Mesendoderm (in vitro differentiated cells): Measurements from ENCODE around the gene IL17RD. TPM values are rescaled to one million over a fixed set of nuclear protein-coding genes. Genes with fewer than 3 reads are reported as not detected.

ENCODE experiments used
- DNase-seq: peaks from one replicate; pipeline ENCODE4 v3.0.0; 2013
- H2AK5ac ChIP-seq: 2 replicates; pipeline ENCODE4 v1.6.1; 2013; ENCODE audit warnings: low read length, inconsistent platforms
- H2BK120ac ChIP-seq: 2 replicates; pipeline ENCODE4 v1.6.1; 2013; ENCODE audit warnings: low read depth, mild to moderate bottlenecking, low read length, moderate library complexity, mixed read lengths
- H2BK15ac ChIP-seq: replicated peaks from 2 replicates; pipeline ENCODE4 v1.6.1; 2013; ENCODE audit warnings: low read depth, mild to moderate bottlenecking, moderate library complexity
- H2BK5ac ChIP-seq: 2 replicates; pipeline ENCODE4 v1.6.1; 2013; ENCODE audit warnings: low read length, inconsistent platforms
- H3K18ac ChIP-seq: 2 replicates; pipeline ENCODE4 v1.6.1; 2013; ENCODE audit warnings: mild to moderate bottlenecking, low read length, mixed read lengths
- H3K23ac ChIP-seq: one replicate; pipeline ENCODE4 v1.6.1; 2013; ENCODE audit warnings: low read length
- H3K27ac ChIP-seq: 2 replicates; pipeline ENCODE4 v1.5.1; 2013; ENCODE audit warnings: low read depth, mild to moderate bottlenecking, inconsistent platforms, low read length, moderate library complexity
- H3K27me3 ChIP-seq: 2 replicates; pipeline ENCODE4 v1.6.1; 2013; ENCODE audit warnings: low read length, control low read depth, mild to moderate bottlenecking, inconsistent platforms; ENCODE audit not compliant: insufficient read depth, poor library complexity
- H3K36me3 ChIP-seq: 2 replicates; pipeline ENCODE4 v1.6.1; 2013; ENCODE audit warnings: low read length, inconsistent platforms; ENCODE audit not compliant: control insufficient read depth, insufficient read depth
- H3K4ac ChIP-seq: one replicate; pipeline ENCODE4 v1.6.1; 2013; ENCODE audit warnings: low read depth, mild to moderate bottlenecking, low read length, moderate library complexity
- H3K4me1 ChIP-seq: 2 replicates; pipeline ENCODE4 v1.6.1; 2013; ENCODE audit warnings: low read depth, low read length, inconsistent platforms; ENCODE audit not compliant: control insufficient read depth
- H3K4me2 ChIP-seq: 2 replicates; pipeline ENCODE4 v1.6.1; 2013; ENCODE audit warnings: low read length
- H3K4me3 ChIP-seq: 2 replicates; pipeline ENCODE4 v1.5.1; 2013; ENCODE audit warnings: mild to moderate bottlenecking, low read length
- H3K56ac ChIP-seq: one replicate; pipeline ENCODE4 v1.6.1; 2013; ENCODE audit warnings: low read length
- H3K79me1 ChIP-seq: 2 replicates; pipeline ENCODE4 v1.6.1; 2013; ENCODE audit warnings: low read length, inconsistent platforms
- H3K79me2 ChIP-seq: 2 replicates; pipeline ENCODE4 v1.6.1; 2013; ENCODE audit warnings: mild to moderate bottlenecking, low read length; ENCODE audit not compliant: control insufficient read depth, insufficient read depth
- H3K9ac ChIP-seq: 2 replicates; pipeline ENCODE4 v1.6.1; 2013; ENCODE audit warnings: low read length, inconsistent platforms
- H4K5ac ChIP-seq: one replicate; pipeline ENCODE4 v1.6.1; 2013; ENCODE audit warnings: low read length
- H4K8ac ChIP-seq: one replicate; pipeline ENCODE4 v1.6.1; 2013; ENCODE audit warnings: low read depth, mild to moderate bottlenecking, control low read depth, low read length, moderate library complexity
- WGBS: extraction: QIAGEN DNeasy Blood & Tissue Kit; methylation state at CpG from one replicate; pipeline ENCODE4 v1.1.7; 2013; ENCODE audit warnings: low lambda C conversion rate, missing lambda C conversion rate; ENCODE audit not compliant: insufficient coverage; ENCODE audit errors: extremely low coverage; 5-methylcytosine and 5-hydroxymethylcytosine counted together
- polyA plus RNA-seq, 2 experiments: library from polyadenylated mRNA; stranded (reverse); fragments of 200-250 nt; gene quantifications; one replicate each; pipeline ENCODE4 v1.2.3, GENCODE V29; 2013

The IL17RD gene
- polyA plus RNA-seq (2013, experiment 1 of 2): 69.8 TPM
- polyA plus RNA-seq (2013, experiment 2 of 2): 70.2 TPM

DNA sequence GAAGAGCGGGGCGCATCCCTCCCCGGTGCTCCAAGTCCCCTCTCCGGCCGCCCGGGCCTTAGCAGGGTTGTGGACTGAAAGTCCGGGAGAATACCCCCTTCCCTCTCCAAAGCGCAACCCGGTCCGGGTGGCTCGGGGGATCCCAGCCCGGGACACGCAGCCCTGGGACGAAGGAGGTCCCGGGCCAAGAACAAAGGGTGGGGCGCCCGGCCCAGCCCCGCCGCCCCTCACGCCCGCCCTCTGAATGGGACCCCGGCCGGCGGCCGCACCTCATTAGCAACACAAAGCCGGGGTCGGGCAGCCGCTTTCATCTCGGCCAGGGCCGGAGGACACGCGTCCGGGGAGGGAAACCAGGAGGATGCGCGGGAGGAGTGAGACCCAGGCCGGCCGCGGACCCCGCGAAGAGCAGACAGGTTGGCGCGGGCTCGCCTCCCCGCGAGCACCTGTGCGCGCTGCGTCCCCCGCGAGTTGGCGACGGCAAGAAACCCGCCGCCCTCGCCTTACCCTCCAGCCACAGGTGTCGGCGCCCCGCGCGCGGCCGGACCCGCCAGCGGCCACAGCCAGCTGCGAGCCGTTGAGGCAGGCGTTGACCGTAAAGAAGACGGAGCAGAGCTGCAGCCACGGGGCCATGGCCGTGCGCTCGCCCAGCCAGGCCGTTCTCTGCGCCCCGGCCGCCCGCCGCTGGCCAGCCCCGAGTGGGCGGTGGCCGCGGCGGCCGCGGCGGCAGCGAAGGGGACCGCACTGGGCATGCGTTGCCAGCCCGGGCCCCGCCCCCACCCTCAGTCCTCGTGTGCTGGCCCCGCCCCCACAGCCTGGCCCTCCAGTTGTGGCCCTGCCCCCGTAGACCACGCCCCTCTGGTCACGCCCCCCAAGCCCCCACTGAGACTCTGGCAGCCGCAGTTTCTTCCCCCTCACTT, at the start of gene IL17RD:
Gene IL17RD (minus strand): TSS at position 697 of the 917 bp plus-strand sequence. CDS start 67 bp downstream, at position 630.
- Histone ChIP-seq H3K79me1 (peaks cover 13% of the 10 kb centered on the region), H3K56ac (peak within 1 kb of the TSS; percentile 97), H3K4ac (peak within 1 kb of the TSS; percentile 97), H3K9ac (peak within 1 kb of the TSS; percentile 96), H3K27me3 (no peaks in the 10 kb centered on the region), H2BK120ac (peak within 1 kb of the TSS; percentile 52), H3K79me2 (peaks cover 36% of the 10 kb centered on the region), H3K4me3 (peak within 1 kb of the TSS; percentile 70), H4K5ac (no peak within 1 kb of the TSS), H3K23ac (peak within 1 kb of the TSS; percentile 83), H2BK15ac (no peak within 1 kb of the TSS), H3K4me2 (peak within 1 kb of the TSS; percentile 86), H2AK5ac (peak within 1 kb of the TSS; percentile 0), H3K18ac (peak within 1 kb of the TSS; percentile 93), H2BK5ac (peak within 1 kb of the TSS; percentile 82), H3K36me3 (no peaks in the 10 kb centered on the region), H3K4me1 (peaks cover 42% of the 10 kb centered on the region), H3K27ac (peak within 1 kb of the TSS; percentile 78), H4K8ac (no peak within 1 kb of the TSS)
- DNase-seq: peak; percentile 88
- no CpG with 5 or more reads among the region's 98 CpGs for WGBS

DNA sequence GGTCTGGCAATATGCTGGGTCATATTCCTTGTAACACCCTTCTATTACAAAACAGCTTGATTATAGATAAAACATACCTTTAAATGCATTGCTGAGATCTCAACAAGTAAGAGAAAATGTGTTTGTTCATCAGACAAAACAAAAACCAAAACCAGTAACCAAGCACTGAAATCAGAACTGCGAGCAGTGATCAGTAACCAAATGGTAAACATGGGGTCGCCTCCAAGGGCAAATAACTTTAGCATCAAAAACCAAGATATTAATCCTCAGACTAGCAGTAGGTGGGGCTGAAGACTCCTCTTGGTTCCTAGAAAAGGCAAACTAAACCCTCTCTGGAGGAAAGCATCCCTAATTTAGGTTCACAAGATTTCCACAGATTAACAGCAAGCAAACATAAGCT, 41.3 kb upstream of the IL17RD start:
- Histone ChIP-seq H3K4me3 (no peak overlapping the region), H2BK120ac (no peak overlapping the region), H2BK5ac (no peak overlapping the region), H3K27ac (no peak overlapping the region), H3K79me1 (no peaks in the 10 kb centered on the region), H3K27me3 (no peaks in the 10 kb centered on the region), H3K4me2 (no peak overlapping the region), H4K5ac (no peak overlapping the region), H2AK5ac (no peak overlapping the region), H2BK15ac (no peak overlapping the region), H3K4me1 (no peaks in the 10 kb centered on the region), H3K36me3 (no peaks in the 10 kb centered on the region), H3K18ac (no peak overlapping the region), H3K79me2 (no peaks in the 10 kb centered on the region), H3K23ac (no peak overlapping the region), H4K8ac (no peak overlapping the region), H3K4ac (no peak overlapping the region), H3K56ac (no peak overlapping the region), H3K9ac (no peak overlapping the region)
- no peak for DNase-seq
- no CpG with 5 or more reads among the region's 2 CpGs for WGBS

DNA sequence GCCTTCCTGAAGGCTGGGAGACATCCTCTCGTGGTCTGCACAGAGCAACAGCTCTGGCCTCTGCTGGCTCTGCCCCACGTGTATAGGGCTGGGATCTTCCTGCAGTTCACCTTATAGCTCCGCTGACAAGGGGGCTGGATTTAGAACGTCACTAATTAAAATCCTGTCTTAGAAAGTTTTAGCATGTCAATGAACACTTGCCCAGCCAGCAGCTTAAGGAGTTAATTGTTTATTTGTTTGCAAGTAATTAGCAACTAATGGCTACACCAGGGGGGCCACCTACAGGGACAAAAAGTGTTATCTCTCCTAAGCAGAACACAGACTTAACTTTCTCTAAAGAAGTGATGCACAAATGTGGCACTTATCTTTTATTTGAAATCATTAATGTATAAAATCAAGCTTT, 34.7 kb upstream of the IL17RD start, which contains the start of gene HESX1:
Gene HESX1 (minus strand): TSS at position 84 of the 403 bp plus-strand sequence. CDS start 60 bp downstream, at position 24.
- no peak within 1 kb of the TSS for H3K18ac ChIP-seq
- no peaks in the 10 kb centered on the region for H3K4me1 ChIP-seq
- no peak within 1 kb of the TSS for H2BK5ac ChIP-seq
- no peak within 1 kb of the TSS for H3K56ac ChIP-seq
- no peaks in the 10 kb centered on the region for H3K79me1 ChIP-seq
- no peak within 1 kb of the TSS for H2AK5ac ChIP-seq
- no peak within 1 kb of the TSS for H4K5ac ChIP-seq
- no peak within 1 kb of the TSS for H3K9ac ChIP-seq
- H3K4me2 ChIP-seq: no peak within 1 kb of the TSS
- DNase-seq: peak; percentile 88
- H4K8ac ChIP-seq: no peak within 1 kb of the TSS
- H3K27me3 ChIP-seq: no peaks in the 10 kb centered on the region
- H3K79me2 ChIP-seq: no peaks in the 10 kb centered on the region
- WGBS: no CpG with 5 or more reads among the region's 4 CpGs
- H3K36me3 ChIP-seq: no peaks in the 10 kb centered on the region
- H2BK15ac ChIP-seq: no peak within 1 kb of the TSS
- H3K27ac ChIP-seq: no peak within 1 kb of the TSS
- no peak within 1 kb of the TSS for H3K4ac ChIP-seq
- H2BK120ac ChIP-seq: no peak within 1 kb of the TSS
- H3K4me3 ChIP-seq: no peak within 1 kb of the TSS
- no peak within 1 kb of the TSS for H3K23ac ChIP-seq

DNA sequence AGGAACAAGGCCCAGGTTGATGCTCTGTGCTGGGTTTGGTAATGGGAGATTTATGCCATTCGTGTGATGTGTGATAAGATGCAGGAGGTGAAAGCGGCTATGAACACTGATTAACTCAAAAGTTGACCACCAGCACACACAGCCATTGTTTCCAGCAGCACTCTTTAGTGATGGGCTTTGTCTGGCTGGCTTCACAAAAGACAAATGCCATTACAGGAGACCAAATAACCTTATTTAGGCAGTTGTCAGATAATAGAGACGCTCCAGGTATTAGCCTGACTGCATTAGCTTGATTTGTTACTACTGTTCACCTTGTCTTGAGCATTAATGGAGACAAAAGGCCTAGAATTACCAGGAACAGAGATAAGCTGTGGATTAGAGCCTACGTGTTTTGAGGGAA, 29.5 kb upstream of the IL17RD start:
- no peak overlapping the region for H3K18ac ChIP-seq
- no peaks in the 10 kb centered on the region for H3K36me3 ChIP-seq
- H3K9ac ChIP-seq: no peak overlapping the region
- no peak overlapping the region for H3K4ac ChIP-seq
- no peak overlapping the region for H3K4me3 ChIP-seq
- H3K79me2 ChIP-seq: no peaks in the 10 kb centered on the region
- no peaks in the 10 kb centered on the region for H3K27me3 ChIP-seq
- H2BK5ac ChIP-seq: no peak overlapping the region
- peak; percentile 40 for DNase-seq
- H2BK120ac ChIP-seq: no peak overlapping the region
- H2BK15ac ChIP-seq: no peak overlapping the region
- WGBS: no CpG with 5 or more reads among the region's 4 CpGs
- no peak overlapping the region for H3K4me2 ChIP-seq
- no peak overlapping the region for H3K56ac ChIP-seq
- no peaks in the 10 kb centered on the region for H3K79me1 ChIP-seq
- H4K5ac ChIP-seq: no peak overlapping the region
- H3K4me1 ChIP-seq: peaks cover 2% of the 10 kb centered on the region
- no peak overlapping the region for H3K27ac ChIP-seq
- no peak overlapping the region for H4K8ac ChIP-seq
- no peak overlapping the region for H2AK5ac ChIP-seq
- H3K23ac ChIP-seq: no peak overlapping the region

DNA sequence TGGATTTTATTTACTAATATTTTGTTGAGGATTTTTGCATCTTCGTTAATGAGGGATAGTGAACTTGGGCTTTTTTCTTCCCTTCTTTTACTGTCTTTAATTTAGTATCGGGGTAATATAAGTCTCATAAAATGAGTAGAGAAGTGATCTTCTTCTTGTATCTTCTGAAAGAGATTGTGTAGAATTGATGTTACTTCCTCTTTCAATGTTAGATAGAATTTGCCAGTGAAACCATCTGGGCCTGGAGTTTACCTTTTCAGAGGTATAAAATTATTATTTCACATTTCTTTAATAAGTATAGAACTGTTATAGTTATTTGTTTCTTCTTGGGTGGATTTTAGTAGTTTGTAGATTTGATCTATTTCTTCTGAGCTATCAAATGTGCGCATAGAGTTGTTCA, 26.9 kb upstream of the IL17RD start:
- DNase-seq: no peak
- no peak overlapping the region for H2BK15ac ChIP-seq
- H3K79me2 ChIP-seq: no peaks in the 10 kb centered on the region
- H2AK5ac ChIP-seq: no peak overlapping the region
- no peak overlapping the region for H3K18ac ChIP-seq
- H3K56ac ChIP-seq: no peak overlapping the region
- peaks cover 2% of the 10 kb centered on the region for H3K4me1 ChIP-seq
- H3K4me3 ChIP-seq: no peak overlapping the region
- H4K8ac ChIP-seq: no peak overlapping the region
- no peak overlapping the region for H2BK120ac ChIP-seq
- H3K9ac ChIP-seq: no peak overlapping the region
- H3K27ac ChIP-seq: no peak overlapping the region
- WGBS: no CpG with 5 or more reads among the region's 3 CpGs
- H3K27me3 ChIP-seq: no peaks in the 10 kb centered on the region
- H3K23ac ChIP-seq: no peak overlapping the region
- H3K79me1 ChIP-seq: no peaks in the 10 kb centered on the region
- no peak overlapping the region for H3K4me2 ChIP-seq
- no peak overlapping the region for H2BK5ac ChIP-seq
- H3K36me3 ChIP-seq: no peaks in the 10 kb centered on the region
- no peak overlapping the region for H4K5ac ChIP-seq
- H3K4ac ChIP-seq: no peak overlapping the region
